HUDEP-2 (cell line): ENCODE measurements around the gene DCAF4L1.

Experiments
- DNase-seq, 76 experiments: peaks; one replicate each; lab custom pipeline; 2025; ENCODE audit not compliant: unreplicated experiment in 76 of 76; lab: John Stamatoyannopoulos, UW

The DCAF4L1 gene, protein sequence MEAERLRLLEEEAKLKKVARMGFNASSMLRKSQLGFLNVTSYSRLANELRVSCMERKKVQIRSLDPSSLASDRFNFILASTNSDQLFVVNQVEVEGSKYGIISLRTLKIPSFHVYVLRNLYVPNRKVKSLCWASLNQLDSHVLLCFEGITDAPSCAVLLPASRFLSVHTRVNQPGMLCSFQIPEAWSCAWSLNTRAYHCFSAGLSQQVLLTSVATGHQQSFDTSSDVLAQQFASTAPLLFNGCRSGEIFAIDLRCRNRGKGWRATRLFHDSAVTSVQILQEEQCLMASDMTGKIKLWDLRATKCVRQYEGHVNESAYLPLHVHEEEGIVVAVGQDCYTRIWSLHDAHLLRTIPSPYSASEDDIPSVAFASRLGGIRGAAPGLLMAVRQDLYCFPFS

DNA sequence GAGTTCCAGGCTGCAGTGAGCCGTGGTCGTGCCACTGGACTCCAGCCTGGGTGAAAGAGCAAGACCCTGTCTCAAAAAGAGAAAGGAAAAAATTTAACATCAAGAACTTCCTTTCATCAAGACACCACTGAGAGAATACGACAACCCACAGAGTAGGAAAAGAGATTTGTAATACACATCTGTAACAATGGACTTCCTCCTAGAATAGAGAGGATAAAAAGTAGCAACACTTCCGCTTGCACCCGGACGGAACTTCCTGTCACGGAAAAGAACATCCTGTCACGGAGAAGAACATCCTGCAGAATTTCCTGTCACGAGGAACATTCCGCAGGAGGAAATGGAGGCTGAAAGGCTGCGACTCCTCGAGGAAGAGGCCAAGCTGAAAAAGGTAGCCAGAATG, at the start of gene DCAF4L1:
Gene DCAF4L1 (plus strand): TSS at position 301 of the 400 bp plus-strand sequence. CDS start 37 bp downstream, at position 338.
- no peak for DNase-seq

DNA sequence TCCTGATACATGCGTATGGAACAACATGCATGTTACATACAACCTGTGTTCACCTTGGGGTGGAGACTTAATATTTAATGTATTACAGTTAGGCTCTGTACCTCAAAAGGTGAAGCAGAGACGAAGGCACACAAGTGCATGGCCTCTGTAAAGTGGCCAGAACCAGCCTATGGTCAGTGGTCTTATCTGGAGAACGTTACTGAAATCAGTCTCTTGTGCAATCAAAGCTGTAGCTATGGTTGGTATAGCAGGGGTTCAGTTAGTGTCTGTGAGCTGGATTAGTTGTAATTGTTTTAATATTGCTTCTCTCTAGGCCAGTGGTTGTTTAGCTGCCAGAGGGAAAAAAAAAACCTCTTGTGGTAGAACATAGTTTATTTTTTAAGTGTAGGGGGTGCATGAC, 48.6 kb upstream of the DCAF4L1 start:
- DNase-seq, result no peak

DNA sequence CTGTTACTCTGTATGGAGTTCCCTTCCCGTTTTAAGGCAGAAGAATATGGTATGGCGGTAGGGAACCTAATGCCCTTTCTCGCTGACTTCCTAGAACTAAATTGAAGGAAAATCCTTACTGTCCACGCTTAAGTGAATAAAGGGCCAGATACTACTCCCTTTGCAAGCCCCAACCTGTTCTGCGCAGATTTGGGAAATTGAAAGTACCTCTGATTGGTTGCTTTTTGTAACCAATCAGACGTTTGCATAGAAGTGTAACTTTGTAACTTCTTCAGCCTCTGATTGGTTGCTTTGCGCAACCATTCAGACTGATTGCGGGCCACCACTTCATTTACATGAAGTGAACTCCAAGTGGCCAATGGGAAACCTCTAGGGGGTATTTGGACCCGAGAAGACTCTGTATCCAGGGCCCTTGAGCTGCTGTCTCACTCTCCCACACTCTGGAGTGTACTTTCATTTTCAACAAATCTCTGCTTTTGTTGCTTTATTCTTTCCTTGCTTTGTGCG, 47.5 kb upstream of the DCAF4L1 start:
- DNase-seq, result no peak

DNA sequence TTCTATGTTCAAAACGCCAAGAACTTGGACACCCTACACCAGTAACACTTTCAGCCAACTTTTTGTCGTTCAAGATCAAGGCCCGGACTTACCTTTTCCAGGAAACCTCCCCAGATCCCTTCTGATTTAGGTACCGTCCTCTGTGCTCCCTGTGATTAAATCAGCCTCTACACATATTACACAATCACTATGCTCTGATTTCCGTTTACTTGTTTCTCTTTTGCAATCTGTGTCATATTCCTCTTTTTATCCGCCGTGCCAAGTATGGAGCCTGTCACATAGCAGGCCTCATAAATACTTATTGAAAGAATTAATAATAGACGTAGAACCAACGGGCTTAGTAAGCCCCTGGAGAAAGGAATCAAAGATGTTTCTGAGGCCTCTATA, 47.0 kb upstream of the DCAF4L1 start:
- no peak for DNase-seq

DNA sequence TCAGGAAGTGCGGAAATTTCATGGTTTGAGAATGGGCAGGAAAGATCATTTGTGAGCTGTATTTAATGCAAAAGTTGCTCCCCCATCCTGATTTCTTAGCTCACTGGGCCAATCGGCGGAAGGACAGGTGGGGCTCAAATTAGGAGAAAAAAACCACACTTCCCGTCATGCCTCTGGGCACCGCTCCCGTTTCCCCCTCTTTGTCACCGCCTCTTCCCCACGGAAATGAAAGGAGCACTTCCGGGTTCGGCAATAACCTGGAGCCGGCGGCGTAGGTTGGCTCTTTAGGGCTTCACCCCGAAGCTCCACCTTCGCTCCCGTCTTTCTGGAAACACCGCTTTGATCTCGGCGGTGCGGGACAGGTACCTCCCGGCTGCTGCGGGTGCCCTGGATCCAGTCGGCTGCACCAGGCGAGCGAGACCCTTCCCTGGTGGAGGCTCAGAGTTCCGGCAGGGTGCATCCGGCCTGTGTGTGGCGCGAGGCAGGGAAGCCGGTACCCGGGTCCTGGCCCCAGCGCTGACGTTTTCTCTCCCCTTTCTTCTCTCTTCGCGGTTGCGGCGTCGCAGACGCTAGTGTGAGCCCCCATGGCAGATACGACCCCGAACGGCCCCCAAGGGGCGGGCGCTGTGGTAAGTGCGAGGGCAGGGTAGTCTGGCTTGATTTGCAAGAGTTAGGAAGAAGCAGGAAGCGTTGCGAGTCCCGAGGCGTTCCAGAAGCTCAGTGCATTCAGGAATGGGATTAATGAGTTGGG, 46.5 kb upstream of the DCAF4L1 start, which contains the start of gene TMEM33:
Gene TMEM33 (plus strand): TSS at position 529 of the 751 bp plus-strand sequence. CDS start 56 bp downstream, at position 585.
- peak in 75 of 76 experiments; percentile 24 to 87 (median 72) for DNase-seq

DNA sequence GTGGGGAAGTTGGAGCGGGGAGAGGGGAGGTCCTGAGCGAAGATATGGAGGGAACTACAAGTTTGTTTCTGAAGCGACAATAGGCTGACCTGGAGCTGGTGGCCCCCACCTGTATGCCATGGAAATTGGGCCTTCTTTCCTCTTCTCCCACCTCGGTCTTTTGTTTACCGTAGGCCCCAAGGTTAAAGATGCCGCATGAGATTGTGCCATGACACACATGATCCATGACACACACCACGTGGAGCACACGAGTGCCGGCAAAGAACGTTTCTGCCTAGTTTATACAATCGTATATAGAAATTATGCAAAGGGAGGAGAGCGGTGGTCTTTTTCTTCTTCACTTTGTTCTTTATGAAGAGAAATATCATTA, 45.9 kb upstream of the DCAF4L1 start:
- peak in 17 of 76 experiments; percentile 1 to 43 (median 11) for DNase-seq

DNA sequence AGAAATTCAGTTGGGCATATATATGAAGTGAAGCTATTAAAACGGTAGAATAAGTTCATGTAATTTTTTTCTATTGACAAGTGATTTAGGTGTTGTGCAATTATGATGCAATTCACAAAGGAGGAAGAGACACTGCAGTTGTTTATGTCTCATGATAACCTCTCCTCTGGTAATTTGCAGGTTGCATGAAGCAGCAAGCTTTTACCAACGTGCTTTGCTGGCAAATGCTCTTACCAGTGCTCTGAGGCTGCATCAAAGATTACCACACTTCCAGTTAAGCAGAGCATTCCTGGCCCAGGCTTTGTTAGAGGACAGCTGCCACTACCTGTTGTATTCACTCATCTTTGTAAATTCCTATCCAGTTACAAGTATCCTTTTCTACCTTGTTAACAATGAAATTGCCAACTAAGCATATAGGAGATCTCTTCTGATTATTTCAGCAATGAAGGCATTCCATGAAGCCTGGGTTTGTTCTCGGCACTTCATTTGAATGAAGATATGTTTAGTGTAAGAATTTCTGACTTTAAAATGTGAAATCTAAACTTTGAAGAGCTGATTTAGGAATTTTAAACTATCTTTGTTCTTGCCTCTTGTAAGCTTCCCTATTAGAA, 42.4 kb upstream of the DCAF4L1 start:
- no peak for DNase-seq

DNA sequence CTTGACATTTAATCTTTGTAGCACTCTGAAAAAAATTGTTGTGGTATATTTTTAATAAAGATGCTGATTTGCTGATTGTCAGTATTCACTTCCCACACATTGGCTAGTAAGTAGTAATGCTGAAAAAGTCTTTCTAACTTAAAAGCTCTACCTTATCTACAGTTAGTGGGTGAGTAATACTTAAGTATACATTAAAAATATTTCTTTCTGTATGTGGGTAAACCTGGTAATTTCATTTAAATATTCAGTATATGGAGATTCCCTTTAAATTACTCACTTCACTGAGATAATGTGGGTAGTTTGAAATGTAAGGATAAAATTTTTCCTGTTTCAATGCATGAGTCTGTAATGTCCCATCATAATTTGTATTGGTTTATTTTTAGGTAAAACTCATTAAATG, 40.7 kb upstream of the DCAF4L1 start:
- no peak for DNase-seq

DNA sequence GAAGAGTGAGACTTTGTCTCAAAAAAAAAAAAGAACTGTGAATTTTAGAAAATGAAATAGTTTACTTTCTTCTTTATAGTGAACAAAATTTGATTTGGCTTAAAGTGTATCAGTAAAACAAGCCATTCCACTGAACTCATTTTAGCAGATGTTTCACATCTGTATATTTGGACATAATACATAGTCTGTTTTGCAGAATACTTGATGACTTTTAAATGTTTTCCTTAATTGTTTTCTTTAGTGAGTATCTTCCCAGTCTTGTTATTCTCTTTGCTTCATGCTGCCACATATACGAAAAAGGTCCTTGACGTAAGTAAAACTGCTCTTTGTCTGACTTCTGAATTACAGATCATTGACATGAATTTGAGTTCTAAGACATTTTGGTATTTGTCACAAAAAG, 38.0 kb upstream of the DCAF4L1 start:
- DNase-seq, result no peak

DNA sequence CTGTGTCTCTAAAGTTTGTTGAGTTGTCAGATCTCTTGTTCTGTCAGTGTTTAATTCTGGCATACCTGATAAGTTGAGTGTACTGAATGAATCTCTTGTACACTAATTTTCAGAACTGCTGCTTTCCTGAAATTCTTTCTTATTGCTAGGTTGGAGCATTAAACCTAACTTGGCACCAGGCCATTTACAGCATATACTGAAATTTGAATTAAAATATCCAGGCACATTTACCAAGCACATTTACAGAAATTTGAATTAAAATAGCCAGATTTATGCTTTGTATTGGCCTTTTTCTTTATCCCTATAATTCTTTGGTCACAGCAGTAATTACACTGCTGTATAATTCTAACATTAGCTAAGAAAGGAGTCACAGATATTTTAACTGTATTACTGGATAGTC, 37.5 kb upstream of the DCAF4L1 start:
- no peak for DNase-seq

DNA sequence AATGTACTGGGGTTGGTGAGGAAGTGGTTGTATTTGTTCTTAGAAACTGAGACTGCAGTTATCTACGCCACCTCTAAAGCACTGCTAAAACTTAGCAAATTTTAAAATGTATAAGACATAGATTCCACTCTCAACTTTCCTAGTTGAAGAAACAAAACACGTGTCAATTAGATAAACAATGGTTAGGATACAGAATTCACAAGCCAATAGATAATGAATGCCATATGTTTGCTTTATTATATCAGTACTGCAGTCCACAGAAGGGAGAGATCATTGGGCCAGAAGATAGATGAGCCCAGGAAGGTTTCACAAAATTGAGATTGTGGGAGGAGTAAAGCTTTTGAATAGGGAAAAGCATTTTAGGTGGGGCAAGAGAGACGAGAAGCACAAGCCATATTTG, 32.0 kb upstream of the DCAF4L1 start:
- DNase-seq, result no peak

DNA sequence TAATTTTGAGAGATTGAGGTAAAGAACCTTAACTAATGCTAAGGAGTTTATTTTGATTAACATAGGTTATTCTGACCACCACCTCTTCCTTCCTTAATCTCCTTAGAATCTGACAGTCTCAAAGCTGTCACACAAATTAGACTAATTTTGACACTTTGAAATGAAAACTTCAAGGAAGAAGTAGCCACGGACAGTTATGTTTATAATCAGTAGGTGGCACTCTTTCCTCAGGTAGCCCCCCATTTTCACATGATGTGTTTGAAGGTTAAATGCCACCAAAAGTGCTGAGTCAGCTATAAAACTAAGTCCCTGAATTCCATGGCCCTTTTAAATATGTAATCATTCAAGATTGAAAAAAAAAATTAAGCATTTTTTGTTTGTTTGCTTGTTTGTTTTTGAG, 23.9 kb upstream of the DCAF4L1 start:
- peak in 11 of 76 experiments; percentile 3 to 28 (median 17) for DNase-seq

DNA sequence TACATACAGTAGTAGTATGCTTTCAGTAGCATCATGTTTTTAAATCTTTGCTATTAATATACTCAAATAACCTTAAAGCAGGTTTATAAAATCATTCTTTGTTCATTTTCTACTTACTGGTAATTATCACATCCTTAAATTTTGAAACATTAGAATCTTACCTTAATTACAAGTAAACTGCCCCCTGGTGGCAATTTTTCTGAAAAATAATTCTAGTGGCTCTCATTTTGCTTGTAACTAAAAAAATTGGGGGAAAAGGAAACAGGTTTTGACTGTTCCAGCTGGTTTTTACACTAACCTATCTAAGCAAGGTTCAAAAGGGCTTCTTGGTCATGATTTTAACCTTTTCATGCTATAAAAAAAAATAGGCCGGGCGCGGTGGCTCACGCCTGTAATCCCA, 18.5 kb upstream of the DCAF4L1 start:
- peak in 17 of 76 experiments; percentile 0 to 43 (median 13) for DNase-seq

DNA sequence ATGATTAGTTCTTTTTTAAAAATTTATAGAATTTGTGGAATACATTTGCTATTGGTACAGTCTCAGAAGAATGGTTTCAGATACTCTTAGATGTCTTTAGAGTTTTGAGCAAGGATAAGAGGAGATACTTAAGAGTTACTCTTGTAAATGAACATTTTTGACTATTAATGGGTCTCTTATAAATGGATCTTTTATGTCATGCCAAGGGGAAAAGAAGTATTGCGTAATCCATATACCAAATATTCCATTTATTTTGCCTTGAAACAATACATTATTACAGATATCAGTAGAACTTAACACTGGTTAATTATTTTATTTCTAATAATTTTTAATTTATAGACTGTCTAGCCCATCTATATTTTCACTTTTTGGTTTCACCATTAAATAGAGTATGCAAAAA, 17.2 kb upstream of the DCAF4L1 start:
- DNase-seq, result no peak

DNA sequence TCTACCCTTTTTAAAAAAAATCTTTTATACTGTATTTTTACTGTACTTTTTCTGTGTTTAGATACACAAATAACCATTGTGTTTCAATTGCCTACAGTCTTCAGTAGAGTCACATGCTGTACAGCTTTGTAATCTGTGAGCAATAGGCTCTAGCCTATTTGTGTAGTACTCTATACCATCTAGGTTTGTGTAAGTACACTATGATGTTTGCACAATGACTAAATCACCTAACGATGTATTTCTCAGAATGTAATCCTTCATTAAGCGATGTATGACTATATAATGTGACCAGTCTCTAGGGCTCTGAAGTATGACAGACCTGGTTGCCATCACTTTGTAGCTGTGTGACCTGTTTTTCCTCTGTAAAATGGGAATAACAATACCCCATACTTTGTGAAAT, 14.2 kb upstream of the DCAF4L1 start:
- DNase-seq, result no peak

DNA sequence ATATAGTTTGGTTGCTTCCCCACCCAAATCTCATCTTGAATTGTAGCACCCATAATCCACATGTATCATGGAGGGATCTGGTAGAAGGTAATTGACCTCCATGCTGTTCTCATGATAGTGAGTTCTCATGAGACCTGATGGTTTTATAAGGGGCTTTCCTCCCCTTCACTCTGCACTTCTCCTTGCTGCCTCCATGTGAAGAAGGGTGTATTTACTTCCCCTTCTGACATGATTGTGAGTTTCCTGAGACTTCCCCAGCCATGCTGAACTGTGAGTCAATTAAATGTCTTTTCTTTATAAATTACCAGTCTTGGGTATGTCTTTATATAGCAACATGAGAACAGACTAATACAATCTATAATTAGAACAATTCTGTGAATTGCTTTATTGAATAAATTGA, 11.9 kb upstream of the DCAF4L1 start:
- no peak for DNase-seq

DNA sequence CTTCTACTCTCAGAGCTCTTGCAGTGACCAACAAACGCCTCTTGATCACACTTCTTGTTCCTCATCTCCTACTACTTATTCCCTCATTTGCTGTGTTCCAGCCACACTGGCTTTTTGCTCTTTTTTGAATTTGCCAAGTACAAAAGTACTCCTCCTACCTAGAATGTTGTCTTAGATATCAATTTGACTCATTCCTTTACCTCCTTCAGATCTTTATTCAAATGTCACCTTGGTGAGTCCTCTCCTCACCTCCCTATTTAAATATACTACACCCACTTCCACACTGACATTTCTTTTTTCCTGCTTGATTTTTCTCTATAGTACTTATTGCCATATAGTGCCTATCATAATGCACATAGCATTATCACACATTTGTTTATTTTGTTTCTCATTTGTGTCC, 6.2 kb upstream of the DCAF4L1 start:
- DNase-seq, result no peak

DNA sequence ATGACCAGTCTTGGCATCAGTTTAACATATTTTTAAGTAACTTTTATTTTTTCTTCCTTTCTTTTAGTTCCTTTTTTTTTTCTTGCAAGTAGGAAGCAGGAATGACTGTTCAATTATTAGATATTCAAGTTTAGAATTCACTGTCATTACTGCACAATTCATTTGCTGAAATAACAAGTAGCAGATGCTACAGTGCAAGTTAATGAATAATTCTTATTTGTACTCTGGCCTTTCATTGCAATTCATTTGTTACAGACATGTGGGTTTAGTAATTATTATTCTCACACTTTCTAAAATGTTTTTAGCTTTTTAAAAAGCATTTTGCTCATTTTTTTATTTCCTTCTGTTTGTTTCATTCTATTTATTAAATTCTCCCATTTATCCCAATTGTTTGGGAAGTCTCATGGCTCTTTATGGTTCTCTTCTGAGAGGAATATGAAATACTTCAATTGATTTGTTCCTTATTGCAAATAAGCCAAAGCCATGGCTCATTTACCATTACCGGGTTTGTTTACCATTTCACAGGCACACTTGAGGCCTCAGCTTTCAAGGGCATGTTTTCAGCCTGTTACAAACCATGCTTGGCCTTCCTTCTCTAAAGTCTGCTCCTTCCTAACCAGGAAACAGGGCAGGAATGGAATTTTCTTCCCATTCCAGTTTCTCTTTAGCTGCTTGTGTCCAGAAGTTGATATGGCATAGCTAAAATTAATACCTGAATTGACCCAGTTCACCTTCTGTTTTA, 4.6 kb upstream of the DCAF4L1 start:
- no peak for DNase-seq

DNA sequence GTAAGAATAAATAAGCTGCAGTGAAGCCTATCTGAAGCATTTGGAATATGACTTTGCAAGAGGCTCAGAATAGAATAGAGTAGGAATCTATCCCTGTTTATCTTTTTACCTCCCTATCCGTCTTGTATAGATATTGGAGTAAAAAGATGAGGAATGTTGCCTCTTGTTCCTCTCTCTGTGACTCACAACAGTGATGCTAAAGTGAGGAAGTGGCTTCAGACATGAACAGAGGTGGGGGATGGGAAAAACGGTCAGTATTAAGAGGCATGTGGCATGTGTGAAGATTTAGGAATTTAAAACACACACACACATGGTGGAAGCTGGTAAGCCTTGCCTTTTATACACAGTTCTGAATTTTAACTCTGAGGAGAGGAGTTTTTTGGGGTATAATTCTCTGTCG, 3.8 kb upstream of the DCAF4L1 start:
- DNase-seq, result no peak

DNA sequence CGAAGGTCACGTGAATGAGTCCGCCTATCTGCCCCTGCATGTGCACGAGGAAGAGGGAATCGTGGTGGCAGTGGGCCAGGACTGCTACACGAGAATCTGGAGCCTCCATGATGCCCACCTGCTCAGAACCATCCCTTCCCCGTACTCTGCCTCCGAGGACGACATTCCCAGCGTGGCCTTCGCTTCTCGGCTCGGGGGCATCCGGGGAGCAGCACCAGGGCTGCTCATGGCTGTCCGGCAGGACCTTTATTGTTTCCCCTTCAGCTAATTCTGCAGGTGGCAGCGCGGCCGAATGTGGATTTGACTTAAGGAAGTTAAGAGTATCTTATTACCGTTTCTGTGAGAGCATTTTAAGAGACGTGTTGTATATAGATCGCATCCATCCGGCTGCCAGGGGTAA, 1.2 kb downstream of the DCAF4L1 start:
- no peak for DNase-seq

DNA sequence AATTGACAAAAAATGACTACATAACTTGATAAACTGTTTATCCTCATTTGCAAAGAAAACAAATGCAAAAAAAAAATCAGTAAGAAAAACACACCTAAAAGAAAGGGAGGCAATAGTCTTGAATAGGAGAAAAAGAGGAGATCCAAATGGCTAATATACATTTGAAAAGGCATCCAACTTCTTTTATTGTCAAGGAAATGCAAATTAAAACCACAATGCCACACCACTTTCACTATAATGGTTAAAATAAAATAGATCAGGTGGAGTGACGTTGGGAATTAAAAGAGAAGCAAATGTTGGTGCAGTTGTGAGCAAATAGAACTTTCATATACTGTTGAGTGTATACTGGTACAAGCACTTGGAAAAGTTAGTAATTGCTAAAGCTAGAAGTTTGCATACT, 3.6 kb downstream of the DCAF4L1 start:
- no peak for DNase-seq
